K562 treated with DMSO at 1 percent for 24 hours (cell line): Measurements from ENCODE around the gene SLC46A3. TPM values are rescaled to one million over a fixed set of nuclear protein-coding genes. Genes with fewer than 3 reads are reported as not detected.

ENCODE experiments used
- total RNA-seq: library from RNA; unstranded; fragments of 300-600 nt; gene quantifications from 2 replicates; pipeline ENCODE4 v1.2.3, GENCODE V29; 2022; ENCODE audit warnings: low read depth; ENCODE audit not compliant: insufficient read depth

Gene SLC46A3, protein sequence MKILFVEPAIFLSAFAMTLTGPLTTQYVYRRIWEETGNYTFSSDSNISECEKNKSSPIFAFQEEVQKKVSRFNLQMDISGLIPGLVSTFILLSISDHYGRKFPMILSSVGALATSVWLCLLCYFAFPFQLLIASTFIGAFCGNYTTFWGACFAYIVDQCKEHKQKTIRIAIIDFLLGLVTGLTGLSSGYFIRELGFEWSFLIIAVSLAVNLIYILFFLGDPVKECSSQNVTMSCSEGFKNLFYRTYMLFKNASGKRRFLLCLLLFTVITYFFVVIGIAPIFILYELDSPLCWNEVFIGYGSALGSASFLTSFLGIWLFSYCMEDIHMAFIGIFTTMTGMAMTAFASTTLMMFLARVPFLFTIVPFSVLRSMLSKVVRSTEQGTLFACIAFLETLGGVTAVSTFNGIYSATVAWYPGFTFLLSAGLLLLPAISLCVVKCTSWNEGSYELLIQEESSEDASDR
- 2.6 TPM in 2 replicates for total RNA-seq

DNA sequence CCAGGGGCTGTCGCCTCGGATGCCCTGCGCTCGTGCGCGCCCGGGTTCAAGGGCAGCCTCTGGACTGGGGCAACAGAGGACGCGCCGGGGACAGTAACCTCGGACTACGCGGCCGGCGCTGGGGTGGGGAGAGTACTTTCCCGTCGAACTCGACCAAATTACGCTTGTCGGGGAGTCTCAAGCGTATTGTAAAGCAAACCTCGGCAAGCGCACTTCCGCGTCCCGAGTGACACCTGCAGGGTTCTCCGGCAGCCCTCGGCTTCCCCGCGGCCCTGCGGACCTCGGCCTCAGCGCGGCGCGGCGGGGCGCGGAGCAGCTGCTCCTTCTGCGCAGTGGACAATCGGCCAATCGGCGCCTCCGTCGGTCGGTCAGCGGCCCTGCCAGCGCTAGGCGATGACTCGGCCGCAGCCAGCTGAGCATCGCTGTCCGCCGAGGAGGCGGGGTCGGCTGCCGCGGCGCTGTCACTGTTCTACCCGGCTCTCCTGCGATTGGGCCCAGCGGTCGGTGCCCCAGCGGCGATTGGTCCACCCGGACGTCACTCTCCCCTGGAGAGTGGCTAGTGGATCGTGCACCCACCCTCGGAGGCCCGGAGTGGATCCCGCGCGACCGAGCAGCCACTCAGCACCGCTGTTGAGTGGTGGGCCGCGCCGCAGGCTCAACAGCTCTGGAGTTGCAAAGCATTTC, at the start of gene SLC46A3:
Gene SLC46A3, minus strand, starts transcription at position 428 of the 684 bp plus-strand sequence. CDS start 972 bp downstream, outside the sequence.

DNA sequence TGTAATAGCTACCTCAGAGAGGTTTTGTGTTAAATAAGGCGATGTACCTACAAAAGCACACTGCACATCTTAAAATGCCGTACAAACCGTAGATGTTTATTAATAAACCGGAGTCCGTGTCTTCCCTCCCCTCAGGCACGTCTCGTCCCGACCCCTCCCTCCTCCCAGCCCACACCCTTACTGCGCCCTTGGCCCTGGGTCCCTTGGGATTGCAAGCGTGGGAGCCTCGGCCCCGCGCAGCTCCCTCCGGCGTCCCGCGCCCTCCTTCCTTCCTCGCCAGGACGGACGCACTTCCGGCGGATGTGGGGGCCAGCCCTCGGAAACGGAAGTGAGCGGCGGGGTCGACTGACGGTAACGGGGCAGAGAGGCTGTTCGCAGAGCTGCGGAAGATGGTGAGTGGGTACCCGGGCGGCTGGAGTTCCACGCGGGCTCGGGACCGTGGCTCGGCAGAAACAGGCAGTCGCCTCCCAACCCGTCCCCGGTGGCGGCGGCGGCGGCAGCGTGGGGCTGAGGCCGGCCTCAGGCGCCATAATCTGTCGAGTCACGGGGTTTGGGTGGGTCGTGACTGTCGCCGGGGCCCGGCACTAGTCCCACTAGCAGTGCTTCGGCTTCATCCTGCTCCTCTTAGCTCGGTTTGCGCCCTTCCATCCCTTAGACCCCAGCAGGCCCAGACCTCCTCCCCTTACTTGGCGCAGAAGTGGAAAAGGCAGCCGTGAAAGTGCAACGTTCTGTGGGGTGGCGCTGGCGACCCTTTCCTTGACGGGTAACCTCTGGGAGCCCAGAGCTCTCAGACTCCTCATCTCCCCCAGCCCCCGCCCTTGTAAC, 59.8 kb downstream of the SLC46A3 start, which contains the start of gene POMP:
Gene POMP, plus strand, starts transcription at position 335 of the 825 bp plus-strand sequence. Its CDS starts 55 bp downstream, at position 390.

Other genes with a start within 250 kb of the SLC46A3 start
- gene FLT1, start 223.8 kb downstream of the SLC46A3 start, total RNA-seq: 0.29 and 0.47 TPM in 2 replicates
- 47.1 and 57.8 TPM in 2 replicates for gene POMP, start 59.8 kb downstream of the SLC46A3 start, total RNA-seq
- 0.13 and 0.16 TPM in 2 replicates for gene MTUS2, start 101.4 kb upstream of the SLC46A3 start, total RNA-seq